ENCODE measurements around the gene FOXC1.

GRCh38 chr6:1599469-1599868, 10.2 kb upstream of the FOXC1 start:
- TF ChIP-seq CTCF (IDR thresholded peaks at IDR 0.05) (no peak), POLR2AphosphoS5 (IDR thresholded peaks at IDR 0.05) (no peak)

All from transverse colon (tissue), 4 donors.